Small intestine (tissue), 7 donors: Measurements from ENCODE around the gene GATD1. TPM values are rescaled to one million over a fixed set of nuclear protein-coding genes. Genes with fewer than 3 reads are reported as not detected.
A peak's percentile ranks its signal among the peaks of the same experiment; 100 is the strongest.

Experiments used
- DNase-seq, 2 donors: peaks; one replicate each; pipeline versions ENCODE4 v3.0.0 to v3.0.0-alpha.2; 2013
- FAIRE-seq: peaks from 2 replicates; lab custom pipeline; 2012; peaks lifted over from hg19 to GRCh38; lab: Jason Lieb, UNC
- H3K27ac ChIP-seq, 3 donors: one replicate each; pipeline ENCODE4 v1.5.1; 2013; ENCODE audit warnings: low read length in 2 of 3, mild to moderate bottlenecking in 2 of 3, control low read depth in 1 of 3, inconsistent platforms in 1 of 3, low read depth in 1 of 3, moderate library complexity in 1 of 3
- H3K27me3 ChIP-seq, 3 donors: one replicate each; pipeline ENCODE4 v1.6.1; 2013; ENCODE audit warnings: low read length in 3 of 3, inconsistent platforms in 1 of 3; ENCODE audit not compliant: control insufficient read depth in 3 of 3, insufficient read depth in 3 of 3
- H3K36me3 ChIP-seq, 3 donors: one replicate each; pipeline ENCODE4 v1.6.1; 2013; ENCODE audit warnings: low read length in 3 of 3, inconsistent platforms in 1 of 3, low read depth in 1 of 3, mild to moderate bottlenecking in 1 of 3, moderate library complexity in 1 of 3; ENCODE audit not compliant: control insufficient read depth in 3 of 3, insufficient read depth in 2 of 3
- H3K4me1 ChIP-seq, 3 donors: one replicate each; pipeline ENCODE4 v1.6.1; 2013; ENCODE audit warnings: low read length in 2 of 3, inconsistent platforms in 1 of 3, low read depth in 1 of 3, mild to moderate bottlenecking in 1 of 3, moderate library complexity in 1 of 3; ENCODE audit not compliant: control insufficient read depth in 3 of 3, insufficient read depth in 2 of 3
- H3K4me3 ChIP-seq, 3 donors: one replicate each; pipeline ENCODE4 v1.5.1; 2013; ENCODE audit warnings: low read length in 3 of 3, control low read depth in 1 of 3, inconsistent platforms in 1 of 3, low read depth in 1 of 3, mild to moderate bottlenecking in 1 of 3, moderate library complexity in 1 of 3
- H3K9me3 ChIP-seq, 2 donors: one replicate each; pipeline ENCODE4 v1.6.1; 2013; ENCODE audit warnings: low read depth in 1 of 2, low read length in 1 of 2; ENCODE audit not compliant: control insufficient read depth in 2 of 2, insufficient read depth in 1 of 2
- WGBS, 3 donors: extraction: QIAGEN DNeasy Blood & Tissue Kit; methylation state at CpG; one replicate each; pipeline ENCODE4 v1.1.7; 2013; 5-methylcytosine and 5-hydroxymethylcytosine counted together
- polyA plus RNA-seq, 4 donors: library from polyadenylated mRNA; stranded (reverse) in 3 of 4; unstranded in 1 of 4; fragments of 200-250 nt in 3 of 4; fragments of 120-200 nt in 1 of 4; gene quantifications; one replicate each; pipeline versions ENCODE4 v1.2.1 to v1.2.3, GENCODE V29; 2013
- donor health status: healthy with polysubstance abuse.
- donor health status: control.
- donor health status: control.
- donor health status: Bipolar disorder and iron deficiency.
- donor health status: healthy.

Gene GATD1
- polyA plus RNA-seq, 4 donors, result 12.2 to 55.6 (median 29.8) TPM

- no peaks in the 10 kb centered on the region for H3K9me3 ChIP-seq
- peak within 1 kb of the TSS; percentile 96 to 99 (median 98) for H3K27ac ChIP-seq
- DNase-seq (peak; percentile 98 to 99), FAIRE-seq (no peak)
- peak within 1 kb of the TSS; percentile 74 to 98 (median 86) for H3K4me3 ChIP-seq
- WGBS, 3 donors, result 0% methylated on average over 56 to 81 of the region's 81 CpGs
- H3K36me3 ChIP-seq, result peaks cover 13 to 42% (median 18%) of the 10 kb centered on the region in 3 donors
- H3K27me3 ChIP-seq, result no peaks in the 10 kb centered on the region
- H3K4me1 ChIP-seq, result peaks cover 0 to 22% (median 3%) of the 10 kb centered on the region in 3 donors
These were observed 32.2 kb upstream of the GATD1 start, which contains the start of gene RPLP2 for GRCh38 chr11:809287-810039. Gene RPLP2, plus strand, starts transcription at chr11:809967. Its CDS starts 268 bp downstream, at chr11:810235.

GRCh38 chr11:808427-809286 lies 31.4 kb upstream of the GATD1 start:
- peak overlapping the region; percentile 54 to 98 (median 74) for H3K4me3 ChIP-seq
- peaks cover 0 to 30% (median 3%) of the 10 kb centered on the region in 3 donors for H3K4me1 ChIP-seq
- FAIRE-seq, result no peak
- H3K27ac ChIP-seq, result peak overlapping the region; percentile 96 to 99 (median 98)
- DNase-seq, result no peak
- no peaks in the 10 kb centered on the region for H3K27me3 ChIP-seq
- H3K36me3 ChIP-seq, result peaks cover 10 to 37% (median 18%) of the 10 kb centered on the region in 3 donors
- 22 to 26% (median 26%) methylated on average over 36 of the region's 36 CpGs for WGBS, 3 donors
- no peaks in the 10 kb centered on the region for H3K9me3 ChIP-seq

DNA sequence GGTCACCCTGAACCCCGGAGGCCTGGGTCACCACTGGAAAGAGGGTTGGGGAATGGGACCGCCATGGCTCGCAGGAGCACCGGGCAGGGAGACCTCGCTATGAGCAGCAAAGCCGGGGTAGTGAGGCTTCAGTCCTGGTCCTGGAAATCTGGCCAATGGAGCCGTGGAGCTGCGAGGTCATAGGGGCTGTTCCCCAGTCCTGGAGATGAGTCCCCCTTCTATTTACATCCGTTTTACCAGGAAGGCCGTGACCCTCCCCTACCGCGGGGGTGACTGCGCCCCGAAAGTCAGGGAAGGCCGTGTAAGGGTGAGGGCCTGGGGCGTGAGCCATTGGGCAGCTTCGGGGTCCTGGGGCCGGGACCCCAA lies 27.3 kb upstream of the GATD1 start:
- no peak for FAIRE-seq

DNA sequence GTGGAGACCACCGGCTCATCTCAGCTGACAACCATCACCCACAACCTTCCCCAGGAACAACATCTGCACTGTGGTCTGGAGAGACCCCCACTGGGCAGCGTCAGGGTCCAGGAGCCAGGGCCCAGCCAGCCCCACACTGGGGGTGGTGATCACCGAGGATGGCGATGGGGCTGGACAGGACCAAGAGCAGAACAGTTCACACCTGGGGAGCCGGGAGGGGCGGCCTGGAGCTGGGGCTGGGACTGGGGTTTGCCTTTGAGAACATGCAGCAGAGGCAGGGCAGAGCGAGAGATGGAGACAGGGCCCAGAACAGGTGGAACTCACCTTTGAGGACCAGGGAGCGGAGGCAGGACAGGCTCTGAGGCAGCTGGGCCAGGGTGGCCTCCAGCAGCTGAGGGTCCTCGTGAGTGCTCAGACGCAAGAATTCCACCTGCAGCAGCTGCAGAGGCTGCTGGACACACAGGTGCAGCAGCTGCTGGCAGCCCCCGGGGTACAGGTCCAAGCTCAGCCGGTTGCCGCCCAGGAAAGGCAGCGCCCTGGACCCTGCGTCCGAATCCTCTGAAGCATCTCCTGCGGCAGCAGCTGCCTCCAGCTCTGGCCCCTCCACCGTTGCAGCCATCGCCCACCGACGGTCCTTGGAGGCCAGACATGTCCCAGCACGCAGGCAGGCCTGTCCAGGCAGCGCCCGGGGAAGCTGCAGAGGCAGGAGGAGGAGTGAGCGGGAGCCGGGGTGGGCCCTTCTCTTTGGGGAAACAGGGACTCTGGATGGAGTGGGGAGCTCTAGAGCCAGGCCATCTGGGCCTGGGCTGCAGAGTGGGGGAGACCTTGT lies 26.7 kb upstream of the GATD1 start:
- DNase-seq (no peak), FAIRE-seq (no peak)
- Histone ChIP-seq H3K4me1 (peaks cover 0 to 26% (median 3%) of the 10 kb centered on the region in 3 donors), H3K27me3 (no peaks in the 10 kb centered on the region), H3K4me3 (peak overlapping the region in 2 of 3 donors; percentile 46 to 59), H3K36me3 (peaks cover 0 to 48% (median 3%) of the 10 kb centered on the region in 3 donors), H3K9me3 (no peaks in the 10 kb centered on the region), H3K27ac (no peak overlapping the region)
- WGBS, 3 donors, result 31 to 49% (median 40%) methylated on average over 23 to 26 of the region's 26 CpGs

More for the DNA sequence above, 27.3 kb upstream of the GATD1 start:
- peak overlapping the region in 2 of 3 donors; percentile 32 to 58 for H3K27ac ChIP-seq
- peak in 1 of 2 donors; percentile 25 for DNase-seq
- no peaks in the 10 kb centered on the region for H3K9me3 ChIP-seq
- peak overlapping the region; percentile 33 to 59 (median 46) for H3K4me3 ChIP-seq
- WGBS, 3 donors, result 2 to 4% (median 4%) methylated on average over 9 to 18 of the region's 18 CpGs
- peaks cover 0 to 26% (median 3%) of the 10 kb centered on the region in 3 donors for H3K4me1 ChIP-seq
- peaks cover 0 to 42% (median 3%) of the 10 kb centered on the region in 3 donors for H3K36me3 ChIP-seq
- no peaks in the 10 kb centered on the region for H3K27me3 ChIP-seq

DNA sequence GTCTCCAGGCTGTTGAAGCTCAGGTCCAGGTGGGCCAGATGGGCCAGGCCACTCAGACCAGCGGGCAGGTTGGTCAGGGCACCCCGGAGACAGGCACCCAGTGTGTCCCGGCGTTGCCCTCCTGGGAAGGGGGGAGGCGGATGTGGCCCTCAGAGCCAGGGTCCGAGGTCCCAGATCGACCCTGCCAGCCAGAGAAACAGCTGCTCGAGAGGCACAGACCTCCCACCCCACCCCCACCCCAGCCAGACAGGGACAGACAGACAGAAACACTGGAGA lies 26.1 kb upstream of the GATD1 start:
- FAIRE-seq (no peak), DNase-seq (no peak)
- no peak overlapping the region for H3K4me3 ChIP-seq
- H3K36me3 ChIP-seq, result peaks cover 0 to 49% (median 3%) of the 10 kb centered on the region in 3 donors
- 81 to 87% (median 86%) methylated on average over 8 of the region's 8 CpGs for WGBS, 3 donors
- H3K27me3 ChIP-seq, result no peaks in the 10 kb centered on the region
- H3K4me1 ChIP-seq, result peaks cover 0 to 21% (median 1%) of the 10 kb centered on the region in 3 donors
- H3K9me3 ChIP-seq, result no peaks in the 10 kb centered on the region
- H3K27ac ChIP-seq, result no peak overlapping the region

DNA sequence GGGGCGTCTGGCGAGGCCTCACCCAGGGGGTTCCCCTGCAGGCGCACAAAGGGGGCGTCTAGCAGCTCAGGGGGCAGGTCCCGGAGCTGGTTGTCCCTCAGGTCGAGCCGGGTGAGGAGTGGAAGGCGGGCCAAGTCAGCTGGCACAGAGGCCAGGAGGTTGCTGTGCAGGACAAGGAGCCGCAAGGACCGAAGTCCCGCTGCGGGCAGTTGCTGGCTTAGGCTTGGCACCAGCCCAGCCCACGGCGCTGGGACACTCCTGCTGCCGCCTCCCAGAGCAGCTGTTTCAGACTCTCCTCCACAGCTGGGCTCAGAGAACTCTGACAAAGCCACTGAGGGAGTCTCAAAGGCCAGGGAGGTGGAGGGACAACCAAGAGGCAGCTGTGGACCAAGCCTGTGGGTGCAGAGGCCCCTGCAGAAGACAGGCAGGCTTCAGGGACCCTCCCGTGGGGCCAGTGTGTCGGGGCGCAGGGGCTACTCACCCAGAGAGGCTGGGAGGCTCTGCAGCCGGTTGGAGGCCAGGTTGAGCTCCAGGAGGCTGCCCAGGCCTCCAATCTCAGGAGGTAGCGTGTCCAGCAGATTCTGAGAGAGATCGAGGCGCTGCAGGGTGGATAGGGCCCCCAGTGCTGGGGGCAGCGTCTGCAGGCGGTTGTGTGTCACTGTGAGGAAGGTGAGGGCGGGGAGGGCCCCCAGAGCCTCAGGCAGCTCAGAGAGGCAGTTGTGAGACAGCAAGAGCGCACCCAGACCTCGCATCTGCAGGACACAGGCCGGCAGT lies 25.6 kb upstream of the GATD1 start:
- Histone ChIP-seq H3K27ac (no peak overlapping the region), H3K4me1 (peaks cover 0 to 19% (median 0%) of the 10 kb centered on the region in 3 donors), H3K27me3 (no peaks in the 10 kb centered on the region), H3K36me3 (peaks cover 0 to 49% (median 3%) of the 10 kb centered on the region in 3 donors), H3K4me3 (no peak overlapping the region), H3K9me3 (no peaks in the 10 kb centered on the region)
- DNase-seq, result no peak
- FAIRE-seq, result no peak
- WGBS, 3 donors, result 81 to 87% (median 85%) methylated on average over 27 to 28 of the region's 28 CpGs

DNA sequence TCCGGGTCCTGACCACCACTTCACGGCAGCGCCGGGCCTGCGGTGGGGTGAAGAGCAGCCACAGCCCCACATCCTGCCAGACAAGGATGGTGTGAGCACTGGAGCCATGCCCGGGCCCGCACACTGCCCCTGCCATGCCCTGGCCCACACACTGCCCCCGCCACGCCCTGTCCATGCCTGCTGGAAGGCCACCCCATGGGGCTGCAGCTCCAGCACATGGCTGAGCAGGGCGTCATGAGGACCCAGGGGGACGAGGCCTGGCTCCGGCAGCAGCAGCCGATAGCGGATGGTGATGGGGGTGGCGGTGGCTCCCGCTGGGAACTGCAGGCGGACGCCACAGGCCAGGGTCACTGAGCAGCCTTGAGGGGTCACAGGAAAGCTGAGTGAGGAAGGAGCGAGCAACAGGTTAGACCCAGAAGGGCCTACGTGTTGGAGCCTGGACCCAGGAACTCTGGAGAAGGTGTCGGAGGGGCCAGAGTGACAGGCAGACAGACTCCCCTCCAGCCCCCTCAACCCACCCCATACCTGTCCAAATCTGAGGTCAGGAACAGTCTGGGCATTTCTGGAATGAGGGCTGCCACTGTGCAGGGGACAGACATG lies 24.8 kb upstream of the GATD1 start:
- Histone ChIP-seq H3K27ac (no peak overlapping the region), H3K4me3 (no peak overlapping the region), H3K4me1 (peaks cover 0 to 20% (median under 1%) of the 10 kb centered on the region in 3 donors), H3K27me3 (no peaks in the 10 kb centered on the region), H3K9me3 (no peaks in the 10 kb centered on the region), H3K36me3 (peaks cover 0 to 49% (median 3%) of the 10 kb centered on the region in 3 donors)
- FAIRE-seq (no peak), DNase-seq (no peak)
- 95 to 97% (median 96%) methylated on average over 13 to 21 of the region's 21 CpGs for WGBS, 3 donors
